ENCODE data around the gene SLC7A14. TPM values are rescaled to one million over a fixed set of nuclear protein-coding genes. Genes with fewer than 3 reads are reported as not detected.
A peak's percentile ranks its signal among the peaks of the same experiment; 100 is the strongest.

Gene SLC7A14
- polyA plus RNA-seq, 2 of the 4 experiments (the other 2 are of a cell fraction), result not detected

DNA sequence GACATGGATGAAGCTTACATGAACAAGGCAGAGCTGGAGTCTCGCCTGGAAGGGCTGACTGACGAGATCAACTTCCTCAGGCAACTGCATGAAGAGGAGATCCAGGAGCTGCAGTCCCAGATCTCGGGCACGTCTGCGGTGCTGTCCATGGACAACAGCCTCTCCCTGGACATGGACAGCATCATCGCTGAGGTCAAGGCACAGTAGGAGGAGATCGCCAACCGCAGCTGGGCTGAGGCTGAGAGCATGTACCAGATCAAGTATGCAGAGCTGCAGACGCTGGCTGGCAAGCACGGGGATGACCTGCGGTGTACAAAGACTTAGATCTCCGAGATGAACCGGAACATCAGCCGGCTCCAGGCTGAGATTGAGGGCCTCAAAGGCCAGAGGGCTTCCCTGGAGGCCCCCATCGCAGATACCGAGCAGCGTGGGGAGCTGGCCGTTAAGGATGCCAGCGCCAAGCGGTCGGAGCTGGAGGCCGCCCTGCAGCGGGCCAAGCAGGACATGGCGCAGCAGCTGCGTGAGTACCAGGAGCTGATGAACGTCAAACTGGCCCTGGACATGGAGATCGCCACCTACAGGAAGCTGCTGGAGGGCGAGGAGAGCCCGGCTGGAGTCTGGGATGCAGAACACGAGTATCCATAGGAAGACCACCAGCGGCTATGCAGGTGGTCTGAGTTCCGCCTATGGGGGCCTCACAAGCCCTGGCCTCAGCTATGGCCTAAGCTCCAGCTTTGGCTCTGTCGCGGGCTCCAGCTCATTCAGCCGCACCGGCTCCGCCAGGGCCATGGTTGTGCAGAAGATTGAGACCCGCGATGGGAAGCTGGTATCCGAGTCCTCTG is 89.6 kb downstream of the SLC7A14 start:
- H3K4me3 ChIP-seq, result no peak overlapping the region
- TF ChIP-seq RFX5 (IDR thresholded peaks at IDR 0.05), result no peak
- TF ChIP-seq ZSCAN20 (CRISPR knock-in tag; IDR thresholded peaks at IDR 0.05), result no peak
- TF ChIP-seq, protein P1, sequence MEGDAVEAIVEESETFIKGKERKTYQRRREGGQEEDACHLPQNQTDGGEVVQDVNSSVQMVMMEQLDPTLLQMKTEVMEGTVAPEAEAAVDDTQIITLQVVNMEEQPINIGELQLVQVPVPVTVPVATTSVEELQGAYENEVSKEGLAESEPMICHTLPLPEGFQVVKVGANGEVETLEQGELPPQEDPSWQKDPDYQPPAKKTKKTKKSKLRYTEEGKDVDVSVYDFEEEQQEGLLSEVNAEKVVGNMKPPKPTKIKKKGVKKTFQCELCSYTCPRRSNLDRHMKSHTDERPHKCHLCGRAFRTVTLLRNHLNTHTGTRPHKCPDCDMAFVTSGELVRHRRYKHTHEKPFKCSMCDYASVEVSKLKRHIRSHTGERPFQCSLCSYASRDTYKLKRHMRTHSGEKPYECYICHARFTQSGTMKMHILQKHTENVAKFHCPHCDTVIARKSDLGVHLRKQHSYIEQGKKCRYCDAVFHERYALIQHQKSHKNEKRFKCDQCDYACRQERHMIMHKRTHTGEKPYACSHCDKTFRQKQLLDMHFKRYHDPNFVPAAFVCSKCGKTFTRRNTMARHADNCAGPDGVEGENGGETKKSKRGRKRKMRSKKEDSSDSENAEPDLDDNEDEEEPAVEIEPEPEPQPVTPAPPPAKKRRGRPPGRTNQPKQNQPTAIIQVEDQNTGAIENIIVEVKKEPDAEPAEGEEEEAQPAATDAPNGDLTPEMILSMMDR (IDR thresholded peaks at IDR 0.05), result no peak
- no peak for TF ChIP-seq JUNB (IDR thresholded peaks at IDR 0.05)
- TF ChIP-seq ZFP36 (IDR thresholded peaks at IDR 0.05; ENCODE audit: borderline replicate concordance, partially characterized antibody), result no peak
- TF ChIP-seq, protein P2, sequence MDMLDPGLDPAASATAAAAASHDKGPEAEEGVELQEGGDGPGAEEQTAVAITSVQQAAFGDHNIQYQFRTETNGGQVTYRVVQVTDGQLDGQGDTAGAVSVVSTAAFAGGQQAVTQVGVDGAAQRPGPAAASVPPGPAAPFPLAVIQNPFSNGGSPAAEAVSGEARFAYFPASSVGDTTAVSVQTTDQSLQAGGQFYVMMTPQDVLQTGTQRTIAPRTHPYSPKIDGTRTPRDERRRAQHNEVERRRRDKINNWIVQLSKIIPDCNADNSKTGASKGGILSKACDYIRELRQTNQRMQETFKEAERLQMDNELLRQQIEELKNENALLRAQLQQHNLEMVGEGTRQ (IDR thresholded peaks at IDR 0.05), result no peak
- no peak for TF ChIP-seq EHMT2 (IDR thresholded peaks at IDR 0.05; ENCODE audit: low read depth)
- no peak for TF ChIP-seq FOXS1 (CRISPR knock-in tag; IDR thresholded peaks at IDR 0.05)
- TF ChIP-seq ATOH8 (CRISPR knock-in tag; IDR thresholded peaks at IDR 0.05; ENCODE audit: low read depth), result no peak
- no peak for TF ChIP-seq CHD4 (IDR thresholded peaks at IDR 0.05; ENCODE audit: borderline replicate concordance)
- TF ChIP-seq POLR2AphosphoS2 (conservative IDR thresholded peaks at IDR 0.05; ENCODE audit: low read length), result no peak
- no peak for TF ChIP-seq EP300 (IDR thresholded peaks at IDR 0.05)
- no peak for TF ChIP-seq NFE2L2 (conservative IDR thresholded peaks at IDR 0.05; ENCODE audit: low read length)
- TF ChIP-seq ESRRA (IDR thresholded peaks at IDR 0.05; ENCODE audit: borderline replicate concordance, low read length), result no peak
- no peak for TF ChIP-seq SMC3 (IDR thresholded peaks at IDR 0.05)
- no peak for TF ChIP-seq CBX2 (IDR thresholded peaks at IDR 0.05; ENCODE audit: borderline replicate concordance, low read depth)
- TF ChIP-seq BCL3 (IDR thresholded peaks at IDR 0.05), result no peak
- TF ChIP-seq HDAC2 (IDR thresholded peaks at IDR 0.05), result no peak
- ATAC-seq, result no peak
- no peak overlapping the region for H3K27ac ChIP-seq
- H3K4me1 ChIP-seq, result peaks cover 18% of the 10 kb centered on the region
- H3K4me2 ChIP-seq, result no peak overlapping the region
- CTCF ChIA-PET, result interaction anchor here (1.4 to 2.5 kb wide), 2 partner anchors 11 to 82 kb away, joined by 6 to 12 read pairs; no protein-coding TSS in a partner anchor
- WGBS (ENCODE audit: missing lambda C conversion rate), result 87% methylated on average over 35 of the region's 40 CpGs
- no peaks in the 10 kb centered on the region for H3K9me3 ChIP-seq
- DNase-seq (ENCODE audit: low read depth in 1 of 2, low spot score in 1 of 2), result no peak
- no peak for FAIRE-seq
- POLR2A ChIA-PET, result no interaction called here

DNA sequence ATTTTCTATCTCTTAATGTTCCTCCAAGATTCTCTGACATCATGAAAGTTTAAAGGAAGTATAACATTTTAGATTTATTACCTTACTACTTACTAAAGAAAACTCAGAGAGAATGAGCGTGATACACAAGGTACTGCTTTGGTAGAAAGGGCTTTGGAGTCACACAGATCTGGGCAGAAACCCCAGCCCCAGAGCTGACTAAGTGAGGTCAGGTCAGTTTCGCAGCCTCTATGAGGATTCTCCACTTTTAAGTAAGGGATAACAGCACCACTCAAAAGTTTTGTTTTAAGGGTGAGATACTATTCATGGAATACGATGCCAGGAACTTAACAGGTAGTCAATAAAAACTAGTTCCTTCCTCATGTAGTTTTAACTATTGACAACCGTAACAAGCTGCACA is 91.1 kb downstream of the SLC7A14 start:
- TF ChIP-seq NFE2L2 (conservative IDR thresholded peaks at IDR 0.05; ENCODE audit: low read length), result no peak
- TF ChIP-seq, protein P1 (IDR thresholded peaks at IDR 0.05), result no peak
- Histone ChIP-seq H3K27ac (peak overlapping the region in 1 of 2 experiments; percentile 34; a peak in 1 of 6 replicates), H3K9me3 (no peaks in the 10 kb centered on the region), H3K4me3 (no peak overlapping the region), H3K4me1 (peaks cover 18% of the 10 kb centered on the region), H3K4me2 (no peak overlapping the region)
- FAIRE-seq (no peak), DNase-seq (ENCODE audit: low read depth in 1 of 2, low spot score in 1 of 2) (no peak), ATAC-seq (no peak)
- ChIA-PET CTCF (interaction anchor here (0.9 to 2.5 kb wide), 2 partner anchors 81 to 315 kb away, joined by 4 to 12 read pairs; no protein-coding TSS in a partner anchor), POLR2A (no interaction called here)
- 87% methylated on average over 4 of the region's 4 CpGs for WGBS (ENCODE audit: missing lambda C conversion rate)
